Neural progenitor cell (in vitro differentiated cells): Measurements from ENCODE around the gene SPP1.

ENCODE experiments used
- CTCF ChIP-seq: fragments of 200-600 bp; sonication (generic); IDR thresholded peaks from 2 replicates; pipeline ENCODE4 v1.5.1; 2017; ENCODE audit warnings: antibody characterized with exemption, mild to moderate bottlenecking
- EZH2phosphoT487 ChIP-seq: fragments of 200-600 bp; sonication (generic); IDR thresholded peaks from 2 replicates; pipeline ENCODE4 v1.6.1; 2017; ENCODE audit warnings: antibody characterized with exemption

- no peak for TF ChIP-seq CTCF
- no peak for TF ChIP-seq EZH2phosphoT487
Observed at GRCh38 chr4:88012647-88013046, 37.1 kb downstream of the SPP1 start.
